CD4-positive, alpha-beta T cell treated with Interferon gamma for 1 hour (primary cell): ENCODE data around the gene TBCK.

Source experiments
- DNase-seq: peaks from one replicate; pipeline ENCODE4 v3.0.0-alpha.2; 2020

TBCK gene

DNA sequence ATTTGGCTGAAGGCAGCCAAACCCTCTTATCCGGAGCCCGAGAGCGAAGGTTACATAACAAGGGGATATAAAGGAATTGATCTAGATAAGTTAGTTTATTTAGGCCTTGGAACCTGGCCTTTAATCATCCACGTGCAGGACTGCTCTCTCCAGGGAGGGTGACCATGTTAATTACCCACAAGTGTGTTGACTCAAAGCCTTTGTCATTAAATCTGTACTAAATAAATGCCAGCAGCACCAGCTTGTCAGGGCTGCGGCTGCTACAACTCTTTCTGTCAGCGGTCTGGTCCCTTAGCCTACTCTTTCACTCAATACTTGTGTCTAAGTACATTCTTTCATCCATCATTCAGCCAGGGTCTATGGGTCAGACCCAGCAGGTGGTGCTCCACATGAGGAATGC, 206.1 kb downstream of the TBCK start:
- no peak for DNase-seq

- DNase-seq, result no peak
Observed at GRCh38 chr4:106105697-106106096, 210.3 kb downstream of the TBCK start.

GRCh38 chr4:106104276-106104675, 211.7 kb downstream of the TBCK start:
- no peak for DNase-seq

GRCh38 chr4:106096454-106096853, 219.6 kb downstream of the TBCK start:
- DNase-seq, result no peak

DNA sequence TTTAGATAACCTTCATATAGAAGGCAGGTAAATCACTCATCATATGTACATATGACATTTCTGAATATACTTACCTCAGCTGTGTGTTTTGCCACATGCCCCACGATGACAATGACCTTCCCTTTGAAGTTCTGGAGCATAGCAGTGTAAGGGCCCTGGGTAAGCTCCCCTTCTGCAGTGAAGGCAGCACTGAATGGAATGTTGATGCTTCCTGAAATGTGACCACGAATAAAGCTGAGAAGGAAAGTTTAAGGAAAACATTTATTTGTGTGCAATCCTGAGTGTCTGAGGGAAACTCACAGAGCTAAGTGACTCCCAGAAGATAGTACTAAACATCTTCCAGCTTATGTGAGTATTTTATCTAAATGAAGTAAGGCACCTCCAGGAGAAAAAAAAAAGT, 220.6 kb downstream of the TBCK start:
- DNase-seq, result no peak

DNA sequence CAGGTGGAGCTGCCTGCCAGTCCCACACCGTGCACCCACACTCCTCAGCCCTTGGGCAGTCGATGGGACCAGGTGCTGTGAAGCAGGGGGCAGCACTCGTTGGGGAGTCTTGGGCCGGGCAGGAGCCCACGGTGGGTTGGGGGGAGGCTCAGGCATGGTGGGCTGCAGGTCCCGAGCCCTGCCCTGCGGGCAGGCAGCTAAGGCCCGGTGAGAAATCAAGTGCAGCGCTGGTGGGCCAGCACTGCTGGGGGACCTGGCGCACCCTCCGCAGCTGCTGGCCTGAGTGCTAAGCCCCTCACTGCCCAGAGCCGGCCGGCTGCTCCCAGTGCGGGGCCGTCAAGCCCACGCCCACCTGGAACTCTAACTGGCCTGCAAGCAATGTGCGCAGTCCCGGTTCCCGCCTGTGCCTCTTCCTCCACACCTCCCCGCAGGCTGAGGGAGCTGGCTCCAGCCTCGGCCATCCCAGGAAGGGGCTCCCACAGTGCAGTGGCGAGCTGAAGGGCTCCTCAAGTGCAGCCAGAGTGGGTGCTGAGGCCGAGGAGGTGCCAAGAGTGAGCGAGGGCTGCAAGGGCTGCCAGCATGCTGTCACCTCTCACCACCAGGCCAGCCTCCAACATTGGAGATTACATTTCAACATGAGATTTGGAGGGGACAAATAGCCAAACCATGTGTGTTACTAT, 223.5 kb downstream of the TBCK start:
- no peak for DNase-seq

DNA sequence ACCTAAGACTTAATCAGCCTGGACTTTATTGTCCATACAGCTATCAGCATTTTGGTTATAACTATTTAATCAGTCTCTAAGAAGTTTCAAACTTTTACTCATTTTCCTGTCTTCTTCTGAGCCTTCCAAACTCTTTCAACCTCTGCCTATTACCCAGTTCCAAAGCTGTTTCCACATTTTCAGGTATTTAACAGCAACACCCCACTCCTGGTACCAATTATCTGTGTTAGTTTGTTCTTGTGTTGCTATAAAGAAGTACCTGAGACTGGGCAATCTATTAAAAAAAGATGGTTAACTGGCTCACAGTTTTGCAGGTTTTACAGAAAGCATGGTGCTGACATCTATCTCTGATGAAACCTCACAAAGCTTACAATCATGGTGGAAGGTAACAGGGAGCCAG, 225.2 kb downstream of the TBCK start:
- no peak for DNase-seq

- DNase-seq, result no peak
Observed at GRCh38 chr4:106083065-106083464, 232.9 kb downstream of the TBCK start.

- no peak for DNase-seq
Observed at GRCh38 chr4:106080376-106080775, 235.6 kb downstream of the TBCK start.

DNA sequence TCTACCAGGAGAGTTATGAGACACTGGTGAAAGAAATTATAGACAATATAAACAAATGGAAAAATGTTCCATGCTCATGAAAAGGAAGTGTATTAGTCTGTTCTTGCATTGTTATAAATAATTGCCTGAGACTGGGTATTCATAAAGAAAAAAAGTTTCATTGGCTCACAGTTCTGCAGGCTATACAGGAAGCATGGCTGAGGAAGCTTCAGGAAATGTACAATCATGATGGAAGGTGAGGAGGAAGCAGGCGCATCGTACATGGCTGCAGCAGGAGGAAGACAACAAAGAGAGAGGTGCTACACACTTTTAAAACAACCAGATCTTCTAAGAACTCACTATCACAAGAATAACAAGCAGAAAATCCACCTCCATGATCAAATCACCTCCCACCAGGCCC, 236.4 kb downstream of the TBCK start:
- no peak for DNase-seq

DNA sequence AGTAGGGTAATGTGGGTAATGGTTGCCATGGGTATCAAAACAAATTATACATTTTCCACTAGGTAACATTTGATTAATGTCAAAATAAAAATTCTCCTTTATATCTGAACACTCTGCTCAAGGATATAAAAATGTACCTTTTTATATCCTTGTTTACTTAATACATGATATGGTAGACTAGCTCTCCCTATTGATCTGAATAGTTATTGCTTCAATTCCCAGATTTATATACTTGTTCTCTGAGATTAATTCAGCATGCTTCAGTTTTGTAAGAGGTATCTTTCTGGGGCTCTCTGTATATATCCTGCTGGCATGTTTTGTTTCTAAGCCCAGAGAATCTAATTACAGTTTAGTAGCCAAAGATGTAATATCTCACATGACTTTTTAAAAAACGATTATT, 251.0 kb downstream of the TBCK start:
- no peak for DNase-seq

DNA sequence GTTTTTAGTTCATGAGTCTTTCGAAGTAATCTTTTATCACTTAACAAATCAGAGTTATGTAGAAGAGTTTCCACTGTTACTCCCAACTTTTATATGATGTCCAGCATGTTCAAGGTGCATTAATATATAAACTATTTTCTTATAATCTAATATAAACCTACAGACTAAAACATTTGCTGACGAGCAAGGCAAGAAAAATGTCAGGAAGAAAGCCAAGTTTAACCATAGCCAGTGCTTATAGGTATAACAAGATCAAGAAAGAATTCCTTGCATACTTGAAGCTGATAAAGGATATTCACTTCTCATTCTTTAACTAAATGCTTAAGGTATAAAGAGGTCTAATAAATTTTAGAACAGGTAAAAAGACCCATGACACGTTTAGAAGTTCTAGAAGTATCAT, 253.0 kb downstream of the TBCK start:
- no peak for DNase-seq

GRCh38 chr4:106062452-106062875, 253.5 kb downstream of the TBCK start:
- DNase-seq, result no peak

GRCh38 chr4:106058921-106059320, 257.1 kb downstream of the TBCK start:
- DNase-seq, result no peak

DNA sequence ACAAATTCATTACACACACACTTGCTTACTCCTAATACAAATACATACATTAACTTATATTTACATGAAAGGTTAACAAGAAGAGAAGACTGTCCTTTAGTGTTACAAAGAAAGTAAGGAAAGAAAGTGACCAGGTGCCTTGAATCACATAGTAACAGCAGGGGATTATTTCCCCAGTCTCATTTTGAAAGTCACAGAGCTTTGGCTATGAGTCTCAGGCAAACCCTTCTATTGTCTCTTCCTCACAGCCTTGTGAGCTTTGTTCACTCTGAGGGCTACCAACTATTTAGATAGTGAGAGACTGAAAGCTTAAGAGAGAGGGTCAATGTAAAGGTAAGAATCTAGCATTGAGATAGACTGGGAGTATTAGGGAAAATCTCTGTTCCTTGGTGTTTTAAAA, 259.1 kb downstream of the TBCK start:
- no peak for DNase-seq

DNA sequence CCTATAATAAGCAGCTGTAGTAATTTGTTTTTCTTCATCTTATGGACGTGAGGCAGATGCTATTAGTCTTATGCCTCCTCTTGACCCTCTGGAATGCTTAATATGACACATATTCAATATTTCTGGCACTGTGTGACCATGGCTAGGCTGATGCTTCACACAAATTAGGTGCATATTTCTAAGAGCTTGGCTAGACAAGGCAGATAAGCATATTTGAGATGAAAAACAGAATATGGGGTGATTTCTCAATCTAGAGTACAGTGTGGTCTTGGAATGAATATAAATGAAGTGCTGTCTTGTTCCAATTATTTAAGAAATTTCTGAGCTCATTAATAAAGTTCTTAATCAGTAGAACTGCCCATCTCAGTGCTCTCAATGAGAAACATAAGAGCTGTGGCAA, 264.5 kb downstream of the TBCK start:
- DNase-seq, result no peak

DNA sequence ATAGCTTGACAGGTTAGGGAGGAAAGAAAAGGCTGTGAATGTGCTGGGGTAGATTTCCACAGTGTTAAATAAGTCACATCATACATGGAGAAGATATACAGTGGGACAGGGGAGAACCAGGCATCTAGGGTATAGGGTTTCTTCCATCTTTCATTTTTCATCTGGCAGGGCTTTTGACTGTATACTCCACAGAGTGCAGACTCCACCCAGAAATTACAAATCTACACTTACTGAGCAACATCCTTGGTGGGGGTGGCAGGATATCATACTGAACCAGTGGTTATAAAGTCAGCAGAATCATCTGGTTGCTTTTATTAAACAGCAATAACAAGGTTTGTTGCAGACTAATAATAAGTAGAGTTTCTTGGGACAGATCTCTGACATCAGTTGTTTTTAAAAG, 266.5 kb downstream of the TBCK start:
- DNase-seq, result no peak

DNA sequence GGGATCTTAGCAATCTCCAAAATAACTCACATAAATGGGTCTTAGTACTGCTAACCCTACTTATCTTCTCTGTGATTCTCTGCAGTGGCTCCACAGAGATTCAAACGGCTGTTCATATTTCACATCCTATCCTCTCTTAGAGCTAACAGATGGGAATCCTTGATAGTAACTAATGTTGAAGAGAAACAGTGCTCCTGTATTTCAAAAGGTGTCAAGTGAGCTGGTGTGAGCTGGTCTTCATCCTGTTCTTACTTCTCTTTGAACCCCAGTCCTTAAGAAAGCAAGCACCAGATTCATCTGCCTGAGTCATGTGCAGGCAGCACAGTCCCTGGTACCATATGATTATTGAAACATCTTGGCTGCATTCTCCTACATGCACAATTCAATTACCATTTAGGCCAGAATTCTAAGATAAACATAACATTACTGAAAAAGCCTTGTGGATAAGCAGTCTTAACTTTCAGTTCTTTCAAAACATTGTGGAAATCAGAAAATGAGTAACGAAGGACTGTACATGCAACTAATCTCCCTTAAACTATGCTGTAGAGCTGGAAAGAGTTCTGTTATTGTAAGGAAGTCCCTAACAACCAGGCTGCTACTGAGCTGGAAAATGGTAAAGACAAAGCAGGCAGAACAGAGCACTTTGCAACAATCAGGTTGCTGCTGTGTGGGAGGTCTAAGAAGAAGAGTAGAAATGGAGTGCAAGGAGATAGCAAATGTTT, 267.6 kb downstream of the TBCK start:
- no peak for DNase-seq

GRCh38 chr4:106046083-106046482, 269.9 kb downstream of the TBCK start:
- no peak for DNase-seq

DNA sequence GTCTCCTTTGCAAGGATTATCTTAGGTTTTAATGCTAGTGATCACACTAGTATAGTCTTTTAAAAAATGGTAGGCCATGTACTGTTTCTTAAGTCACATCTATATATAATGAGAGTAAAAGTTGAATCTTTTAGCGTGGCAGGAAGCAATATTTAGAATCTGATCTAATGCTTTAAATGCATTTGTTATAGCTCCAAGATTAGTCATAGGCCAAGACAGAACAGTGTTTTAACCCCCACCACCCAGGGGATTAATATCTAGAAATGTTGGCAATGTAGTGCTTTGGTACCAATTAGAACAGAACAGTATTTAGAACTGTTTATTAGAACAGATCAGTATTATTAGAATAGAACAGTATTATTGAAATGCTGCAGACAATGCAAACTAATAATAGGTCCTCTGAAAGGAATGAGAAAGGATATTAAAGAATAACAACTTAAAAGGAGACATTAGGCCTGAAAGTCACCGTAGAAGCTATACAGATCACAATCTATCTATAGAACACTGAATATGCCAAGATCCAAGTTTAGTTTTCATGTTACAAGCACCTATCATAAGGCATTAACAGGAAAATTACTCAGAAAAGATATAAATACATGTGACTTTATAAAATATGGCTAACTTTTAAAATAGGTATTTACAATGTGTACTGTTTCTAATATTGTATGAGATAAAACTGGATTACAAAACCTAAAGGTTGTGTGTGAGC, 274.6 kb downstream of the TBCK start:
- no peak for DNase-seq

GRCh38 chr4:106039796-106040195, 276.2 kb downstream of the TBCK start:
- no peak for DNase-seq

GRCh38 chr4:106038908-106039307, 277.1 kb downstream of the TBCK start:
- no peak for DNase-seq

GRCh38 chr4:106038012-106038411, 278.0 kb downstream of the TBCK start:
- no peak for DNase-seq

GRCh38 chr4:106036848-106037247, 279.2 kb downstream of the TBCK start:
- no peak for DNase-seq
